Activated CD4-positive, alpha-beta memory T cell treated with anti-CD3 and anti-CD28 coated beads, Interleukin-2, amount 10 ng/mL, durations not matched to agents 7 days and 5 days (primary cell): ENCODE results near the gene TRMT11. TPM values are rescaled to one million over a fixed set of nuclear protein-coding genes. Genes with fewer than 3 reads are reported as not detected.
A peak's percentile ranks its signal among the peaks of the same experiment; 100 is the strongest.

Experiments used
- CTCF ChIA-PET: fragments of 350-600 bp; sonication (Branson Sonifier 250); formaldehyde crosslinking; loops from one replicate; lab custom pipeline; 2021; ENCODE audit warnings: antibody characterized with exemption, inconsistent platforms; lab: Charles Lee
- POLR2A ChIA-PET: fragments of 350-600 bp; sonication (Branson Sonifier 250); formaldehyde crosslinking; loops from one replicate; lab custom pipeline; 2021; ENCODE audit warnings: antibody characterized with exemption; lab: Charles Lee
- DNase-seq: peaks from one replicate; pipeline ENCODE4 v3.0.0-alpha.2; 2020
- H3K27ac Mint-ChIP-seq: one replicate; pipeline ENCODE4 v1.8.0; 2021; ENCODE audit warnings: mild to moderate bottlenecking, mixed read lengths
- H3K27me3 Mint-ChIP-seq: one replicate; pipeline ENCODE4 v1.8.0; 2021; ENCODE audit warnings: mixed read lengths
- H3K36me3 Mint-ChIP-seq: one replicate; pipeline ENCODE4 v1.8.0; 2021; ENCODE audit warnings: low read depth, mixed read lengths
- H3K4me1 Mint-ChIP-seq: one replicate; pipeline ENCODE4 v1.8.0; 2021; ENCODE audit warnings: mixed read lengths
- H3K4me3 Mint-ChIP-seq: one replicate; pipeline ENCODE4 v1.8.0; 2021; ENCODE audit warnings: mild to moderate bottlenecking, mixed read lengths
- H3K9me3 Mint-ChIP-seq: one replicate; pipeline ENCODE4 v1.8.0; 2021; ENCODE audit warnings: mixed read lengths
- total RNA-seq, 2 experiments: library from RNA; stranded (reverse); gene quantifications; one replicate each; pipeline ENCODE4 v1.2.3, GENCODE V29; 2021

Gene TRMT11
- total RNA-seq = 10 to 100 TPM; 17.6 to 19.2 TPM

- DNase-seq = peak; percentile 79
- H3K4me3 Mint-ChIP-seq = peak within 1 kb of the TSS; percentile 3
- ChIA-PET CTCF (interaction anchor here (0.9 to 3.5 kb wide), 12 partner anchors 10 to 675 kb away, joined by 3 to 46 read pairs (median 5); partner anchors contain the start of genes HINT3 and NCOA7), POLR2A (interaction anchor here (0.8 to 2.7 kb wide), 16 partner anchors 9 to 685 kb away, joined by 3 to 34 read pairs (median 4); partner anchors contain the start of genes HDDC2, HINT3 and NCOA7)
- no peaks in the 10 kb centered on the region for H3K9me3 Mint-ChIP-seq
- no peaks in the 10 kb centered on the region for H3K27me3 Mint-ChIP-seq
- H3K4me1 Mint-ChIP-seq = peaks cover 14% of the 10 kb centered on the region
- H3K36me3 Mint-ChIP-seq = no peaks in the 10 kb centered on the region
- H3K27ac Mint-ChIP-seq = no peak within 1 kb of the TSS
Measured at GRCh38 chr6:125986301-125987025, at the start of gene TRMT11. TSS of gene TRMT11 (plus strand) at chr6:125986540. CDS start at chr6:125986551, 11 bp downstream.

GRCh38 chr6:125939026-125939425 lies 47.3 kb upstream of the TRMT11 start:
- H3K27me3 Mint-ChIP-seq = no peaks in the 10 kb centered on the region
- H3K36me3 Mint-ChIP-seq = peaks cover 3% of the 10 kb centered on the region
- no peak overlapping the region for H3K27ac Mint-ChIP-seq
- H3K4me1 Mint-ChIP-seq = peaks cover 28% of the 10 kb centered on the region
- CTCF ChIA-PET = interaction anchor here (1.0 to 2.2 kb wide), 3 partner anchors 17 to 33 kb away, joined by 3 to 10 read pairs (median 4); partner anchors contain the start of gene HINT3
- no peak for DNase-seq
- POLR2A ChIA-PET = no interaction called here
- H3K4me3 Mint-ChIP-seq = no peak overlapping the region
- H3K9me3 Mint-ChIP-seq = peaks cover 2% of the 10 kb centered on the region

GRCh38 chr6:125939791-125940190 lies 46.5 kb upstream of the TRMT11 start:
- Mint-ChIP-seq H3K4me1 (peaks cover 31% of the 10 kb centered on the region), H3K4me3 (no peak overlapping the region), H3K27ac (no peak overlapping the region), H3K27me3 (no peaks in the 10 kb centered on the region), H3K9me3 (peaks cover 2% of the 10 kb centered on the region), H3K36me3 (no peaks in the 10 kb centered on the region)
- CTCF ChIA-PET = interaction anchor here (1.0 to 2.0 kb wide), 2 partner anchors 16 to 26 kb away, joined by 4 to 8 read pairs; partner anchors contain the start of gene HINT3
- no peak for DNase-seq
- POLR2A ChIA-PET = no interaction called here

- DNase-seq = no peak
- POLR2A ChIA-PET = no interaction called here
- Mint-ChIP-seq H3K27ac (no peak overlapping the region), H3K36me3 (no peaks in the 10 kb centered on the region), H3K4me3 (no peak overlapping the region), H3K9me3 (peaks cover 2% of the 10 kb centered on the region), H3K4me1 (peaks cover 31% of the 10 kb centered on the region), H3K27me3 (no peaks in the 10 kb centered on the region)
- CTCF ChIA-PET = interaction anchor here (0.6 to 2.0 kb wide), 2 partner anchors 16 to 36 kb away, joined by 5 to 8 read pairs; partner anchors contain the start of gene HINT3
Measured at GRCh38 chr6:125940247-125941041, 45.9 kb upstream of the TRMT11 start.

GRCh38 chr6:125942672-125943527 lies 43.4 kb upstream of the TRMT11 start:
- POLR2A ChIA-PET = interaction anchor here (0.7 to 1.8 kb wide), 4 partner anchors 10 to 153 kb away, joined by 3 to 4 read pairs (median 4); partner anchors contain the start of gene HINT3
- Mint-ChIP-seq H3K27ac (no peak overlapping the region), H3K27me3 (no peaks in the 10 kb centered on the region)

GRCh38 chr6:125943528-125944433 lies 42.6 kb upstream of the TRMT11 start:
- ChIA-PET CTCF (interaction anchor here (0.8 to 2.0 kb wide), 4 partner anchors 9 to 153 kb away, joined by 3 to 11 read pairs (median 4); partner anchors contain the start of genes HINT3, NCOA7 and TRMT11), POLR2A (interaction anchor here (0.7 to 1.8 kb wide), 4 partner anchors 9 to 154 kb away, joined by 3 to 4 read pairs (median 4); partner anchors contain the start of gene HINT3)
- peaks cover 40% of the 10 kb centered on the region for H3K4me1 Mint-ChIP-seq
- no peaks in the 10 kb centered on the region for H3K36me3 Mint-ChIP-seq
- no peak overlapping the region for H3K27ac Mint-ChIP-seq
- no peaks in the 10 kb centered on the region for H3K27me3 Mint-ChIP-seq
- H3K9me3 Mint-ChIP-seq = no peaks in the 10 kb centered on the region
- no peak for DNase-seq
- no peak overlapping the region for H3K4me3 Mint-ChIP-seq

More at GRCh38 chr6:125942672-125943527, 43.4 kb upstream of the TRMT11 start:
- Mint-ChIP-seq H3K9me3 (no peaks in the 10 kb centered on the region), H3K4me3 (no peak overlapping the region), H3K36me3 (no peaks in the 10 kb centered on the region), H3K4me1 (peaks cover 40% of the 10 kb centered on the region)
- CTCF ChIA-PET = interaction anchor here (0.8 to 2.0 kb wide), 3 partner anchors 10 to 43 kb away, joined by 3 to 11 read pairs (median 4); partner anchors contain the start of genes HINT3 and TRMT11
- no peak for DNase-seq

GRCh38 chr6:125944434-125944816 lies 41.9 kb upstream of the TRMT11 start:
- no peak overlapping the region for H3K4me3 Mint-ChIP-seq
- no peaks in the 10 kb centered on the region for H3K36me3 Mint-ChIP-seq
- no peaks in the 10 kb centered on the region for H3K9me3 Mint-ChIP-seq
- ChIA-PET CTCF (interaction anchor here (1.2 to 2.0 kb wide), 2 partner anchors 12 to 154 kb away, joined by 3 to 11 read pairs; partner anchors contain the start of genes HINT3 and NCOA7), POLR2A (interaction anchor here (1.5 to 1.8 kb wide), 2 partner anchors 8 to 155 kb away, joined by 3 to 4 read pairs; no protein-coding TSS in a partner anchor)
- H3K4me1 Mint-ChIP-seq = peaks cover 35% of the 10 kb centered on the region
- H3K27me3 Mint-ChIP-seq = no peaks in the 10 kb centered on the region
- no peak for DNase-seq
- H3K27ac Mint-ChIP-seq = no peak overlapping the region

- no peak for DNase-seq
- Mint-ChIP-seq H3K27me3 (no peaks in the 10 kb centered on the region), H3K36me3 (no peaks in the 10 kb centered on the region), H3K4me3 (no peak overlapping the region), H3K9me3 (no peaks in the 10 kb centered on the region), H3K4me1 (peaks cover 32% of the 10 kb centered on the region), H3K27ac (no peak overlapping the region)
- CTCF ChIA-PET = interaction anchor here (1.2 kb wide), 1 partner anchor 154 kb away, joined by 3 read pairs; the partner anchor contains the start of gene NCOA7
- POLR2A ChIA-PET = interaction anchor here (1.5 kb wide), 1 partner anchor 8 kb away, joined by 3 read pairs; no protein-coding TSS in a partner anchor
Measured at GRCh38 chr6:125944896-125945295, 41.4 kb upstream of the TRMT11 start.

- Mint-ChIP-seq H3K27me3 (no peaks in the 10 kb centered on the region), H3K4me1 (peaks cover 28% of the 10 kb centered on the region), H3K36me3 (no peaks in the 10 kb centered on the region), H3K4me3 (no peak overlapping the region), H3K9me3 (no peaks in the 10 kb centered on the region), H3K27ac (no peak overlapping the region)
- ChIA-PET CTCF (interaction anchor here (2.8 kb wide), 1 partner anchor 11 kb away, joined by 14 read pairs; the partner anchor contains the start of gene HINT3), POLR2A (interaction anchor here (1.0 to 1.5 kb wide), 2 partner anchors 7 to 11 kb away, joined by 3 to 4 read pairs; partner anchors contain the start of gene HINT3)
- no peak for DNase-seq
Measured at GRCh38 chr6:125945378-125946141, 40.8 kb upstream of the TRMT11 start.

GRCh38 chr6:125947615-125948014 lies 38.7 kb upstream of the TRMT11 start:
- Mint-ChIP-seq H3K9me3 (no peaks in the 10 kb centered on the region), H3K4me3 (no peak overlapping the region), H3K27me3 (no peaks in the 10 kb centered on the region), H3K36me3 (no peaks in the 10 kb centered on the region), H3K27ac (no peak overlapping the region), H3K4me1 (peaks cover 24% of the 10 kb centered on the region)
- no peak for DNase-seq
- CTCF ChIA-PET = interaction anchor here (1.5 to 2.8 kb wide), 2 partner anchors 9 to 156 kb away, joined by 4 to 14 read pairs; partner anchors contain the start of gene HINT3
- POLR2A ChIA-PET = interaction anchor here (0.9 kb wide), 1 partner anchor 9 kb away, joined by 3 read pairs; the partner anchor contains the start of gene HINT3
